HG03354 (cell line): ENCODE results near the gene CABLES1.

ENCODE experiments used
- ATAC-seq: cut with Tn5 transposase; IDR thresholded peaks from one replicate; pipeline ENCODE4 v1.9.1; 2021; ENCODE audit warnings: mild to moderate bottlenecking; ENCODE audit not compliant: unreplicated experiment, poor library complexity, severe bottlenecking

CABLES1 gene

DNA sequence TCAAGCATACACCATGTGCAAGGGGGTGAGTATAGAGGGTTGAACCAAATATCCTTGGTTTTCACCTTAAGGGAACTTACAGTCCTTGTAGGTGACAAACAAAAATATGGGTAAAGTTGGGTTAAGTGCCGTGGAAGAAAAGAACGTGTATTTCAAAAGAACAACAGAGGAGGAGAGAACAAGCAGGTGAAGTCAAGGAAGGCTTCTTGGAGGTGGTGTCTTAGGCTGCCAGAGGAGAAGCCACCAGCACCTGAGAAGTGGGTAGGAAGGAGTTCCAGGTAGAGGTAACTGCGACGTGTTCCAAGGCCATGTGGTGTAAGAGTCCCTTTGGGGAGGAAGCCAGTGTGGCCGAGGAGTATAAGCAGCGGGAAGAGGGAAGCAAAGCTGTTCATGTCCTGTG is 27.2 kb downstream of the CABLES1 start:
- ATAC-seq = no peak

DNA sequence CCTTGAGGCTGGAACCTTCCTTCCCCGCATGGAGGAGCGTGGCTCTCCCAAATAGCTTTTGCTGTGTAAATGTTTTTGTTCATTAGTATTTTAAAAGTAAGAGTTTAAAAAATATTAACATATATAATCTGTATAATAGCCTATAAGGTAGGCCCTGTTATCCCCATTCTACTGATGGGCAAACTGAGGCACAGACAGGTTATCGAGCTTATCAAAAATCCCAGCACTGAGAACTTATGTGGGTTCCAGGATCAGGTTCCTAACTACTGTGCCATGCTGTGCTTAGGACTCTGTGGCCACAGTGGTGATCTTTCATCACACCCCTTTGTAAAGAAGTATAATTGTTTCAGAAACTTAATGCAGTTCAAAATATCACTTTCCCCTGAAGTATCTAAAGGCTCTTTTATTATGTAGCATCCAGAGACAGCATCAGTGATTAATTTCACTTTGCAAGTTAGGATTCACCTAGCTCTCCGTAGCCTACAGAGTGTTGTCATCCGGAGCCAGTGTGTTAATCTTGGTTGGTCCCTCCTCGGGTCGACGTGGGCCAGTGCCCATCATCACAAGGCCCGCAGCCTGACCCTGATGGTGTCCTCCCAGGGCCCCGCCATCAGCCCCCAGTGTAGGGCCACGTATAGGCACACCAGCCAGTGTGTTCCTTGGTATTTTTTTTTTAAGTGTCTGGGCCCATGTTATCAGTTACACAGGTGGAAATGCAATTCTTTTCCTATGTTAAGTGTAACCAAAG is 28.7 kb downstream of the CABLES1 start:
- no peak for ATAC-seq

DNA sequence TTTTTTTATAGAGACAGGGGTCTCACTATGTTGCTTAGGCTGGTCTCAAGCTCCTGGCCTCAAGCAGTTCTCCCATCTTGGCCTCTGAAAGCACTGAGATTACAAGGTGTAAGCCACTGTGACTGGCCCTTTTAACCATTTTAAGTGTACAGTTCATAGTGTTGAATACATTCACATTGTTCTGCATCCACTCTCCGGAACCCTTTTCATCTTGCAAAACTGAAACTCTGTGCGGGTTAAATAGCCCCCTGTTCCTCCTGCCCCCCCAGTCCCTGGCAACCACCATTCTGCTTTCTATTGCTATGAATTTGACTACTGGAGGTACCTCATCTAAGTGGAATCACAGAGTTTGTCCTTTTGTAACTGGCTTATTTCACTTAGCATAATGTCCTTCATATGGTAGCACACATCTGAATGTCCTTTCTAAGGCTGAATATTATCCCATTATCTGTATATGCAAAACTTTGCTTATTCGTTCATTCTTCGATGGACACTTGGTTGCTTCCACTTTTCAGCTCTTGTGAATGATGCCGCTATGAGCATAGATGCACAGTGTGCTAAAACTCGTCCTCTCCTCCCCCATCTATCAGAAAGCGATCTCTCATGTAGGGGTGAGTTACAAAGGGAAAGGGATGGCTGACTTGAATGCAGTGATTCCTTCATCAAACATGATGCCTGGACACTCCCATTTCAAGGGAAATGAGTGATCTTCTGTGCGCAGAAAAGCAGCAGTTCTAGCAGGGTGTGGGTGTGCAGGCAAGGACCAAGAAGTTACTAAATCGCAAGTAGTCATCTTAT is 30.2 kb downstream of the CABLES1 start:
- ATAC-seq = no peak

DNA sequence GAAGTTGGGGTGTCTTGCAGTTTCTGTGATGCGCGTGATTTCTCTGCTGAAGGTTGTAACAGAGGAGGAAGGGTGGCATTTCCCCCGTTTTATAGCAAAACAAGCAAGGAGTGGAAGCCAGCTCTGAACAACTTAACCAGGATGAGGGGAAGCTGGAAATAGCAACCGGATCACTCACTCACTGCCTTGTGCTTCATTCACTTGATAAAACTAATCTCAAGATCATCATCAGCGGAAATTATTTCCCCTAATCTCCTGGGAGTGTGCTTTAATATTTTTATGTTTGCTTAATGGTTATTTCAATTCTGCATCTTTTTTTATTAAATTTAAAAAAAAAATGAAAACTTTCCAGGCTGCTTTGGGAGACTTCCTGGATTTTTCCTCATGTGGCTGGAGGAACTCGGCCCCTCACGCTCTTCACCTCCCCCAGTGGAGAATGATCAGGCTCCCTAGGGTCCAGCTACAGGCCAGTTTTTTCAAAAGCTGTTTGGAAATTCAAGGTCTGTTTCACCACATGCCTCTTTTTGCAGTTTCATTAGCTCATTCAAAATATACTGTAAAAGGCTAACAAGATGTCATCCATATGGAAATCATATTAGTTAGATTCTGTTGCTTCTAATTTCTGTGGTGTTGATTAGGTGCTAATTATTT is 31.7 kb downstream of the CABLES1 start:
- ATAC-seq = no peak

DNA sequence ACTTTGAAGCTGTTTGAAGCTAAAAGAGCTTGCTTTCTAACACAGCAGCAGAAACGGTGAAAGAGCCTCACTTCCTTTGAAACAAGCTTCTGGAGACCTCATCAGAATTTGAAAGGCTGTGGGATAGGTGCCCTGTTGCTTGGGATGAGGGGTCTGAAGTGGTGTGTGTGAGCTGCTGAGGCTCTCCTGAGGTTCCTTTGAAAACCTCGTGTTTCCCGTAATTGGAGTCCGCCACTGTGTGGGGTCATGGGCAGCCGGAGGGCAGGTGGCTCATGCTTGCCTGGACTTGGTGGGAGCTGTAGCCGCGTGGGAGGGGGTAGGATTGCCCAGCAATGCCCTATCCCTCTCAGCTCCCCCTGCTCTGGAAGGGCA is 34.4 kb downstream of the CABLES1 start:
- ATAC-seq = no peak

DNA sequence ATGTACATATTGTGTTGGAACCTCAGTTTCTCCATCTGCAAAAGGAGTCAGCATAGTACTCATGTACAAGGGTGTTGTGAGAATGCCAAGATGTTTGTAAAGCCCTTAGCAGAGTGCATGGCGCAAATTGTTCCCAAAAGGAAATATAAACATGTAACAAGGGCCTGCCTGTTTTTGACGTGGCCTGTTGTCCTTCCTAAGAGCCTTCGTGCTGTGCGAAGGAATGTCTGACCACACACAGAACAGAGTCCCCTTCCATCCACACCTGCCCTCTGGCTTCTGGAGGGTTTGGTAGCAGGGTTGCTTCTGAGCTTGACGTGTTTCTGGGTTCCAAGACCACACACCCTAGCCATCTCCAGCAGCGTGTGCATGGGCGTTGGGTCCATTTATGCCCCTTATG is 34.9 kb downstream of the CABLES1 start:
- no peak for ATAC-seq

DNA sequence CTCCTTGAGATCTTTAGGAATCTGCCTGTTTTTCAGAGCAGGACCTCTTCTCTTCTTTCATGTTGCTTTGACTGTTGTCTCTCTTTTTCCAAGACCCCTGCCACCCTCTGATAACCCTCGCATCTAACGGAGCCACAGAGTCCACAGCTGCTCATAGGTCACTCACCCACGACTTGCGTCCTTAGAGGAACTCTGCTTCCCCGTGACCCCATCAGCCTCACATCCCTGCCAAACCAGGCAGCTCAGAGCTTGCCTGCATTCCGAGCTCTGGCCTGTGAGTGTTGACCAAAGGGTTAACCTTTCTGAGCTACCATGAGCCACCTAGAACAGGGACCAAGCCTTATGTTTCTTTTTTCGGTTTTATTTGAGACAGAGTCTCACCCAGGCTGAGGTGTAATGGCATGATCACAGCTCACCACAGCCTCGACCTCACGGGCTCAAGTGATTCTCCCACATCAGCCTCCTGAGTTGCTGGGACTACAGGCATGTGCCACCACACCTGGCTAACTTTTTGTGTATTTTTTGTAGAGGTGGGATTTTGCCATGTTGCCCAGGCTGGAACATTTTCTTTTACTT is 36.4 kb downstream of the CABLES1 start:
- no peak for ATAC-seq

DNA sequence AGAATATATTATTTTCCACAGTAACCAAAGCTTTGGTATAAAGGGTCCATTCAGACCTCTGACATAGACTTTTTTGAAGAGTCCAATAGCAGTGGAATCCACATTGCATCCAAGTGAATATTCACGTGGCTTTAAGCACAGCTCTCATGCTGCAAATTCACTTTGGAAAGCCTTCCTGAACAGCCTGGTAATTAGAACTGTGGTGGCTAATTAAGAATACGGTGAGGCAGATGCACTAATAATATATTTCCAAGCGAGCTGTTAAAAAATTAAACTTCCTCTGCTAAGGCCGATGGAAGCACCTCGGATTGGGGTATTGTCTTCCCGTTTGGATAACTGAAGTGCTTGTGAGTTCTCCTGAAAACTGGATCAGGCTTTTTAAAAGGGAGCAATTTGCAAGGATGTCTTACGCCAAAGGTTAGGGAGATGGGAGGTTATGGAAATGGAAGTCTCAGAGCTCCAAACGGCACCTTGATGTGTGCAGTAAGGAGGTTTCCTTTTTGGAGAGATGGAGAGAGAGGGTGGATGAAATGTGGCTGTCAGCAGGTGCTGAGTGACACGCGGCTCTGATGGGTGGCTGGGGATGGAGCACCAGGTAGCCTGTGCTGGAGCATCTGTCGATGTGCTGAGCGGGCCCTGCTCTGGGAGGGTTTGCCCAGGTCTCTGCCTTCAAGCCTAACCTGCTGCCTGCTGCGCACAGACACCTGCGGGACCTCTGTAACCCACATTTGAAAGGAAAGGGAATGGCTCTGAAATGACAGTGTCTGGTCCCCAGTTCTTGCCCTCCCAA is 37.5 kb downstream of the CABLES1 start:
- no peak for ATAC-seq

DNA sequence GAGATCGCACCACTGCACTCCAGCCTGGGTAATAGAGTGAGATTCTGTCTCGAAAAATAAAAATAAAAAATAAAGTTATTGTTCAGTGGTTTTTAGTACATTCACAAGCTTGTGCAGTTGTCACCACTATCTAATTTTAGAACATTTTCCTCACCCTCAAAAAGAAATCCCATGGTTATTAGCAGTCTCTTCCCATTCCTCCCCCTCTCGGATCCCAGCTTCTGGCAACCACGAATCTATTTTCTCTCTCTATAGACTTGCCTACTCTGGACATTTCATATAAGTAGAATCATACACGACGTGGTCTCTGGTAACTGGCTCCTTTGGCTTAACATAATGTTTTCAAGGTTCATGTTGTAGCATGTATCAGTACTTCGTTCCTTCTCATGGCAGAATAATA is 38.6 kb downstream of the CABLES1 start:
- no peak for ATAC-seq

DNA sequence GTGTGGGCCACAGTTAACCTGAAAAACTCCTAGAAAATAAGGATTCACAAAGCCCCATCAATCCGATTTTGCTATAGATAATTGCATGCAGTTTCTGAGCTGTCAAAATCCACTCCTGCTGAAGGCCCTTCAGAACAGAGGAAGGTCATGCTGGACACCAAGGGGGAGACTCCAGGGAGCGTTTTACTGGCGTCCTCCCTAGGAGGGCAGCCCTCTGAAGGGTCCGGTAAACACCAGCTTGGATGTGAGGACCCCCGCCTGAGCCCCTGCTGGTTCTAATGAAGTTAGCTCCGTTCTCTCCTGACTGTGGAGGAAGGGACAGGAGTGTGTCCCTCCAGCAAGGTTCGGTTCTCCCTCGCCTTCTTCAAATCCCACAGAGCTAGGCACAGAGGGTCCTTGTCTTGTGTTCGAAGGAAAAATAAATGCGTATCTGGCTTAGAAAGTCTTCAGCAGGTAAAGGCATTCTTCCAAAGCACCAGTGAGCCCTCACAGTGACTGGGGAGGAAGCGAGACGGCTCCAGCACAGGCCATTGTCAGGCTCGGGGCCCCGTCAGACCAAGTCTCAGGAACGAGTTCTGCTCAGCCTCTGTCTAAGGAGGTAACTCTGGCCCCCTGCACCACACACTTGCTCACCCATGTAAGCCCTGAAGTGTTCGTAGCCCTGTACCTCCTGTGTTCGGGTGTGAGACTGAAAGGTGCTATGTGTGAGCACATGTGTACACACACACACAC is 41.6 kb downstream of the CABLES1 start:
- no peak for ATAC-seq

DNA sequence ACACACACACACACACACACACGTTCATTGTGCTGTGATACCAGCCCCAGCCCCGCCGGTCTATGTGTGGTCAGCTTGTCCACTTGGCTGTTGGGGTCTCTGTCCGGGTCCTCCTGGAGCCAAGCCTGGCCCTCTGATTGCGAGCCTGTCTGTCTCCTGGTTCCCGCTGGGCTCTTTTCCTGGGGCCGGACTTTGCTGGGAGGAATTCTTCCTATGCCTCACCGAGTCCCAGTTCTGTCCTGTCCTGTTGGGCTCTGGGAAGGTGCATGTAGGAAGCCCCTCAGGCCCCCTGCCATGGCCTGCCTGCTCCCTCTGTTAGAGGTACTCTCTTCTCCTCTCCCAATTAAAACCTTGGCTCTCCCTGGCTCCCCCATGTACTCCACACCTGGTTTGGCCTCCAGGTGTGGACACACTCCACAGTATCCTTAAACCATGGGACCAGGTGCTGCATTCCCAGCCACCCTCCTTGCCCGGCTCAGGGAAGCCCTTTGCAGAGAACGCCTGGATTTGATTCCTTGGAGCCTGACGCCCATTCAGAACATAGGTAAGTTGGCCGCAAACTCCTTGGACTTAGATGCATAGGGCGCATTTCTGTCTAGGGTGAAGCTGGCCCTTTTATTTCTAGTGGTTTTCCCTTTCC is 42.3 kb downstream of the CABLES1 start:
- no peak for ATAC-seq

DNA sequence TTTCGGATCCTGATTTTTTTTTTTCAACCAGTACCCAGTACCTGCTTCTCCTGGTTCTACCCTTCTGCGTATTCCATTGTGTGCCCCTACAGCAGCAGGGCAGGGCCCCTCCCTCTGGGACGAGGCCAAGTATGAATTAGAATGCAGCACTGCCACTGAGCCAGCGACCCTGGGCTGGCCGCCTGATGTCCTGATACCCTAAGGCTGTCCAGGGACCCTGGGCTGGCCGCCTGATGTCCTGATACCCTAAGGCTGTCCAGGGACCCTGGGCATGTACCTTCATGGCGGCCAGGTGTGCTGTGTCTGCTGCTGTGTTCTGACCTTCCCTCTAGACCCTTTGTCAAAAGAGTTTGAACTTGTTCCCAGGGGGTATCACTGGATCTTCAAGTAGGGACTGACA is 42.9 kb downstream of the CABLES1 start:
- no peak for ATAC-seq

DNA sequence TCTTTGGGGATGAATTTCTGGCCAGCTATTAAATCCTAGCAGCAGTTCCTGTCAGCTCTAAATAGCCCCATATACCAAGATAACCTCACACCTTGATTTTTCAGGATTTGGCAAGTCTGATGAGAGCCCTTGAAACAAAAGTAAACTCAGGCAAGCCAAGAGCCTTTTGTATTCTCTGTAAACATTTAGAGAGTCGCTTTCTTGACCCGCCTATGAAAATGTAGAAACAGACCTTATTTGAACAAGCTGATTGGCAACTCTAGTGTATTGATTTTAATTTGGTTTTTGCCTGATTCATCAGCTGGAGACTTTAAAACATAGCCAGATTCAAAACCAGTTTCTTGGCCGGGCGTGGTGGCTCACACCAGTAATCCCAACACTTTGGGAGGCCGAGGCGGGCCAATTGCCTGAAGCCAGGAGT is 43.4 kb downstream of the CABLES1 start:
- no peak for ATAC-seq

DNA sequence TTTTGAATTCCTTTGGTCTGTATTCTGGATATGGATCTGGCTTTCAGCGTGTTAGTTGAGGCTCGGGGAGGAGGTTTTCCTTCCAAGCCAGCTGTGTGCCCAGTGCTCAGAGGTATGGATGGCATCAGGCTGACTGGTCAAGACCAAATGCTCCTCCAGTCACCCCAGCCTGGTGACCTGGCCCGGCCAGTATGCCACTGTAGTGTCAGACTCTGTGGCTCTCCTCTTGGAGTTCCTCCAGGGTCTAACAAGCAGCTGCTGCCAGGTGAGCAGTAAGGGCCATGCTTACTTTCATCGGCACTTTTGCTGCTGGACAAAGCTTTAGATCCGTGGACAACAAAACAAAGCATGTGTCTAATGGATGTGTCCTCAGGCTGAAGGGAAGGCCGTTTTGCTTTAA is 44.1 kb downstream of the CABLES1 start:
- ATAC-seq = no peak

DNA sequence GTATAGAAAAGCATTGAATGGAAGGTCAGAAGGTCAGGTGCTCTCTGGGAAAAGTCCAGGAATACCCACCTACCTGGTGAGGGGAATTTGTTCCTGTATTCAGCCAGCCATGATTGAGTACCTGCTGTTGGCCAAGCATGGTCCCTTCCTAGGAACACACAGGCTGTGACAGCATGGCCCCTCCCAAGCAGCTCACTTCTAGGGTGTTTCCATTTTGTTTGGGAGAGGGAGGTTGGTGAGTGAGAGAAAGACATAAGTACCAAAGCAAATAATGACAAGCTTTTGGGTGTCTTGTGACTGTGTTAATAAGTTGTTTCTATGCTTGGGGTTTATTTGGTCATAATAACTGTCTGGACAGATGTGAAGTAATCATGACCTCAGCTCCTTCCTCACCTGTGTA is 46.3 kb downstream of the CABLES1 start:
- ATAC-seq = no peak

DNA sequence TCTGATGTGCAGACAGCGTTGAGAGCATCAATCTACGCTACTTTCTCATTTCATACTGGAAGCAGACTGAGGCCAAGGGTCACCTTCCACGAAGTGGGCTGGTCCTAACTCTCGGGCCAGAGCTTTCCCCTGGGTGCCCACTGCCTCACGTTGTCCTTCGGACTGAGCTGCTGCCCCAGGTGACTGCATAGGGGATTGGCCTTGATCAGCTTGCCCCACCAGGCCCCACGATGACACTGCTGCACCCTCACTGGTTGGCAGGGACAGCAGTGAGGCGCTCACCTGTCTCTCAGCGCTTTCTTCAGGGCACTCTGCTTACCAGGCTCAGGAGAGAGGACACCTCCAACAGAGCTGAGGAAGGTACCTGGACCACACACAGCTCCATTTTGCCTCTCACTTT is 47.3 kb downstream of the CABLES1 start:
- no peak for ATAC-seq

DNA sequence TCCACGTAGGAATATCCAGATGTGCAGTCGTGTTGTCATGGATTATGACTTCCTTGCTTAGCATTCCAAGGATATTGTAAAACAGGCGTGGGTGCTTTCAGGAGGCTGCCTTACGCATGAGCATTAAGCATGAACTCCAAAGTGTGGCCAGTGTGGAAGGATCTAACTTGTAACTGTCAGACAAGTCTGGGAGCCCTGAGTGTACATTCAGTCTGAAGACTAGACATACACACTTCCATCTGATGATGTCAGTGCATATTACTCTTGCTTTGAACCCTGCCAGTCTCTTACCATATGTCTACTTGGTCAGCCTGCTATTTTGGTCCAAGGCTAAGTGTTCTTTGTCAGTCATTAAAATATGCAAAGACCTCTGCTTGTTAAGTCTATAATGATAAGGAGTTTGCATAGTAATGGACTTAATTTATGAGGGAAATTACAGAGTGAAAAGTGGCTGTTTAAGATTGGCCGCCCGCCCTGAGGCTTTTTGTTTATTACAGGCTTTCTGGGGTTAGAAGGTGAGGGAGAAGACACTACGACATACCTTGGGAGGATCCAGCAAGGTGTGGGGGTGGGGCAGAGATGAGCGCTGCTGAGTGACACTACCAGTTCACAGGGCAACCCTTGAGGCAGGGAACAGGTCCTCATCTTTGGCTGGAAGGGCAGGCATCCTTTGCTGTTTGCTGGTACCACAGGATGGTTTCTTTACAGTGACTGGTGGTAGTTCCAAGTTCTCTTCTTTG is 48.3 kb downstream of the CABLES1 start:
- no peak for ATAC-seq

DNA sequence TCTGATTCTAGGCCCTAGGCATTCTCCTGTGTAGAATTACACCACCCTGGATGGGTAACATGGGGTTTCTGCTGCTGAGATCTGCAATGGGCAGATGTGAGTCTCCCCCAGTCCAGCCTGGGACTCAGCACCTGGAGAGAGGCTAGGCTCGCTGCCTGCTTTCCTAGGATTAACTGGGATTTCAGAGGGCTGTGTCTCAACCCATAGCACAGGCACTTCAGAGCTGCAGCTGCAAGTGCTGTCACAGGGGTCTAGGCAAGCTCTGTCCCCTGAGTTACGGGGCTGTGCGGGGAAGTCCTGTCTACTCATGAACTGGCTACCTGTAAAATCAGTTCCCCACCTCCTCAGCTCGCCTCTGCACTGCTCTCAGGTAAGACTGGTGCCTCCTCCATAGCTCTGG is 51.5 kb downstream of the CABLES1 start:
- no peak for ATAC-seq
